Uterus (tissue), 4 donors: ENCODE data around the gene VPS11. TPM values are rescaled to one million over a fixed set of nuclear protein-coding genes. Genes with fewer than 3 reads are reported as not detected.

Source experiments
- DNase-seq, 2 donors: peaks; one replicate each; pipeline ENCODE4 v3.0.0-alpha.2; 2019 to 2020
- H3K27ac ChIP-seq, 2 donors: fragments of 200-600 bp; sonication (generic); 1 replicate in 1 of 2; 2 replicates in 1 of 2; pipeline ENCODE4 v1.5.1; 2016 to 2018
- H3K27me3 ChIP-seq, 2 donors: fragments of 200-600 bp; sonication (generic); one replicate each; pipeline ENCODE4 v1.5.1; 2018 to 2019; ENCODE audit warnings: control low read depth in 1 of 2
- H3K36me3 ChIP-seq, 2 donors: fragments of 200-600 bp; sonication (generic); one replicate each; pipeline ENCODE4 v1.5.1; 2019; ENCODE audit warnings: control low read depth in 1 of 2
- H3K4me1 ChIP-seq, 2 donors: fragments of 200-600 bp; sonication (generic); one replicate each; pipeline ENCODE4 v1.5.1; 2018 to 2019; ENCODE audit warnings: control low read depth in 1 of 2
- H3K4me3 ChIP-seq, 2 donors: fragments of 200-600 bp; sonication (generic); 1 replicate in 1 of 2; 2 replicates in 1 of 2; pipeline ENCODE4 v1.5.1; 2018 to 2019; ENCODE audit warnings: mild to moderate bottlenecking in 1 of 2
- H3K9me3 ChIP-seq, 2 donors: fragments of 200-600 bp; sonication (generic); one replicate each; pipeline ENCODE4 v1.5.1; 2019; ENCODE audit warnings: control low read depth in 1 of 2
- CTCF ChIP-seq, 4 experiments: fragments of 200-600 bp in 2 of 4; fragments of 450-650 bp in 2 of 4; sonication (generic) in 2 of 4; IDR thresholded peaks; one replicate each; pipeline ENCODE4 v1.5.1; 2016 to 2019; ENCODE audit warnings: antibody characterized with exemption in 4 of 4, mild to moderate bottlenecking in 2 of 4, moderate library complexity in 1 of 4
- POLR2A ChIP-seq, 2 donors: fragments of 450-650 bp; IDR thresholded peaks; one replicate each; pipeline ENCODE4 v1.6.1; 2016; ENCODE audit warnings: antibody characterized with exemption in 2 of 2, mild to moderate bottlenecking in 1 of 2, moderate library complexity in 1 of 2
- intact Hi-C: fragments of 100-400 bp; cut with DNase I; formaldehyde crosslinking; loops from one replicate; pipeline ENCODE4 v1.15.1; 2023; ENCODE audit warnings: low total_unique reads
- microRNA-seq: library from miRNA; unstranded; fragments of <30 nt; microRNA quantifications from one replicate; pipeline ENCODE4, GENCODE V29; 2016; ENCODE audit warnings: borderline microRNAs expressed, borderline replicate concordance
- total RNA-seq, 4 donors: library from RNA; depleted of rRNA in 3 of 4; stranded (reverse); fragments of >200 nt in 3 of 4; gene quantifications; one replicate each; pipeline versions ENCODE4 v1.1.0 to v1.2.4, GENCODE V29; 2014 to 2023
- donor health status: DM: yes; HTN: yes; CAD: no.

The VPS11 gene
- total RNA-seq, 4 donors from 2014 or later: 25.6 to 86.6 (median 36.3) TPM

DNA sequence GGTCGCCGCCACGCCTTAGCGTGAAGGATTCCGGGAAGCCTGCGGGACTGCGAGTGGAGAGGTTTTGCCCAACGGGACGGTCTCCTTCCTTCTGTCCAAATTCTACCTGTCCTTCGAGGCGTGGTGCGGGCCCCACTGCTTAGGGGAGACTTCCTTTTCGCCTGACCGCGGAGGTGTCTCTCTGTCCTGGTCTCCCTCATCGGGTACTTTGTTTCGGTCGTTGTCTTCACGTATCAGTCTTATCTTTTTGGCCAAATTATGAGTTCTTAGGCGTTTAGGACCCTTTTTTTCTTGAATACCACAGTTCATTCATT lies 54.1 kb downstream of the VPS11 start:
- Histone ChIP-seq H3K4me1 (peaks cover 0 to 10% of the 10 kb centered on the region in 2 donors), H3K27ac (peak overlapping the region; percentile 59 to 87), H3K36me3 (no peaks in the 10 kb centered on the region), H3K4me3 (peak overlapping the region; percentile 79 to 91), H3K27me3 (no peaks in the 10 kb centered on the region), H3K9me3 (no peaks in the 10 kb centered on the region)
- intact Hi-C loops: no loop called here
- no peak for TF ChIP-seq POLR2A (IDR thresholded peaks at IDR 0.05)
- no peak for DNase-seq

DNA sequence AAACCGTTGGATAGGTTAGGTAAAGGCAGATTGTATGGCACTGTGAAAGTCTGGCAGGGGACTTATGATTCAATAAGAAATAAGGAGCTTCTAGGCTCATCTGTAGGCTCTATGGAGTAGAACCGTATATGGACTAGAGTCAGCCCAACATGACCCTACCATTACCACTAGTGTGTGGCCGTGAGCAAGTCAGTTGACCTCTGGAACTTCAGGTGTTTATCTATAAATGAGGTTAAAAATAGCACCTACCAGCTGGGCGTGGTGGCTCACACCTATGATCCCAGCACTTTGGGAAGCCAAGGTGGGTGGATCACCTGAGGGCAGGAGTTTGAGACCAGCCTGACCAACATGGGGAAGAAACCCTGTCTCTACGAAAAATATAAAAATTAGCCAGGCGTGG lies 58.2 kb downstream of the VPS11 start:
- H3K27ac ChIP-seq: no peak overlapping the region
- peaks cover 0 to 10% of the 10 kb centered on the region in 2 donors for H3K4me1 ChIP-seq
- H3K36me3 ChIP-seq: no peaks in the 10 kb centered on the region
- H3K27me3 ChIP-seq: no peaks in the 10 kb centered on the region
- no peak for TF ChIP-seq CTCF (IDR thresholded peaks at IDR 0.05)
- no peak for TF ChIP-seq POLR2A (IDR thresholded peaks at IDR 0.05)
- intact Hi-C loops: no loop called here
- no peaks in the 10 kb centered on the region for H3K9me3 ChIP-seq
- no peak overlapping the region for H3K4me3 ChIP-seq
- DNase-seq: no peak

DNA sequence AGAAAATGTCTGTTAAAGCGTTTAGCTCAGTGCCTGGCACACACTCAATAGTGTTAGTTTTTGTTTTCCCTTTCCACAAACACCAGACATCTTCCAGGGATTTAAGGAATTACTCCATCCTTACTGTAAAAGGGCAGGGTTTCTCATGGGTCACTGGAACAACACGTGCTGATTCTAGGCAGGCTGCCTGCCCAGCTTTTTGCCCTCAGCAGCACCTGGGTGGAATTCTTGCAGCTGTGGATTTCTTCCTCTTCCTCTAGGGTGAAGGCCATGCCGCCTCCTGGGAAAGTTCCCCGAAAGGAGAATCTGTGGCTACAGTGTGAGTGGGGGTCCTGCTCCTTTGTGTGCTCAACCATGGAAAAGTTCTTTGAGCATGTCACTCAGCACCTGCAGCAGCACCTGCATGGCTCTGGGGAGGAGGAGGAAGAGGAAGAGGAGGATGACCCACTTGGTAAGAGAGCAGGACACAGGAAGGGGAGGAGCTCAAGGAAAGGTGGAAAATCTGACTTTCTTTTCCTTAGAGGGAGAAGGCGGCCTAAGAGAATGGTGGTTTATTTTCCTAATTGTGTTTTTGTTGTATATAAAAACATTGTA lies 59.2 kb downstream of the VPS11 start:
- no peaks in the 10 kb centered on the region for H3K36me3 ChIP-seq
- intact Hi-C loops: no loop called here
- H3K4me3 ChIP-seq: no peak overlapping the region
- H3K9me3 ChIP-seq: no peaks in the 10 kb centered on the region
- TF ChIP-seq CTCF (IDR thresholded peaks at IDR 0.05): no peak
- no peak for TF ChIP-seq POLR2A (IDR thresholded peaks at IDR 0.05)
- H3K27me3 ChIP-seq: no peaks in the 10 kb centered on the region
- peaks cover 0 to 10% of the 10 kb centered on the region in 2 donors for H3K4me1 ChIP-seq
- DNase-seq: no peak
- H3K27ac ChIP-seq: peak overlapping the region in 1 of 2 donors; percentile 18

DNA sequence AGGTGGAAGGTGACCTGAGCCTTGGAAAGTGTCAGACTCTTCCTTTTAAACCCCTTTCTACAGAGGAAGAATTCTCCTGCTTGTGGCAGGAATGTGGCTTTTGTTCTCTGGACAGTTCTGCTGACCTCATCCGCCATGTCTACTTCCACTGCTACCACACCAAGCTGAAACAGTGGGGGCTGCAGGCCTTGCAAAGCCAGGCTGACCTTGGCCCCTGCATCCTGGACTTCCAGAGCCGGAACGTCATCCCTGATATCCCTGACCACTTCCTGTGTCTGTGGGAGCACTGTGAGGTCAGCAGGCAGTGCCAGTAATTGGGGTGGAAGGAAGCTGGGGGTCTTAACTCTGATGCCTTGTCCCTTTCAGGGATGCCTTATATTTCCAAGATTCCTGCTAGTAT lies 63.0 kb downstream of the VPS11 start:
- Histone ChIP-seq H3K4me1 (no peaks in the 10 kb centered on the region), H3K27me3 (no peaks in the 10 kb centered on the region), H3K4me3 (no peak overlapping the region), H3K27ac (no peak overlapping the region), H3K36me3 (no peaks in the 10 kb centered on the region), H3K9me3 (no peaks in the 10 kb centered on the region)
- intact Hi-C loops: no loop called here
- no peak for TF ChIP-seq CTCF (IDR thresholded peaks at IDR 0.05)
- no peak for DNase-seq

Small RNAs within 50 kb of the gene (microRNA-seq; reads per million reads assigned to microRNA genes)
- gene MIR3656: not detected

Other genes starting within 250 kb of the VPS11 start
- under 1 TPM in 1 of 4 donors, not detected in 3; 0.14 TPM for gene CXCR5, start 183.9 kb upstream of the VPS11 start, total RNA-seq
- gene BCL9L, start 141.9 kb upstream of the VPS11 start, total RNA-seq: 100 to 1,000 TPM in 1 of 4 donors, 10 to 100 TPM in 1, 1 to 10 TPM in 2; 2.9 to 157 (median 13.7) TPM
- not detected for gene UPK2, start 111.5 kb upstream of the VPS11 start, total RNA-seq
- not detected for gene FOXR1, start 96.1 kb upstream of the VPS11 start, total RNA-seq
- gene CENATAC, start 69.7 kb upstream of the VPS11 start, total RNA-seq: 10 to 100 TPM; 19.5 to 88.2 (median 49.7) TPM
- gene RPS25, start 49.5 kb upstream of the VPS11 start, total RNA-seq: 1,000 to 10,000 TPM; 1,075 to 3,325 (median 1,649) TPM
- gene TRAPPC4, start 49.1 kb upstream of the VPS11 start, total RNA-seq: 10 to 100 TPM in 2 of 4 donors, 1 to 10 TPM in 2; 8.2 to 55.4 (median 28.6) TPM
- gene SLC37A4, start 36.9 kb upstream of the VPS11 start, total RNA-seq: 10 to 100 TPM in 2 of 4 donors, 1 to 10 TPM in 2; 7.4 to 18.1 (median 11.9) TPM
- gene HYOU1, start 10.6 kb upstream of the VPS11 start, total RNA-seq: 10 to 100 TPM; 10.8 to 91.4 (median 61.2) TPM
- 10 to 100 TPM in 3 of 4 donors, 1 to 10 TPM in 1; 9.5 to 19.9 (median 15.3) TPM for gene HMBS, start 17.1 kb downstream of the VPS11 start, total RNA-seq
- gene DPAGT1, start 34.0 kb downstream of the VPS11 start, total RNA-seq: 10 to 100 TPM in 2 of 4 donors, 1 to 10 TPM in 2; 2.8 to 30.6 (median 16.9) TPM
- 10 to 100 TPM in 1 of 4 donors, 1 to 10 TPM in 3; 1.8 to 14.3 (median 2.7) TPM for gene C2CD2L, start 39.5 kb downstream of the VPS11 start, total RNA-seq
- 10 to 100 TPM; 13.5 to 27.6 (median 15.4) TPM for gene HINFP, start 53.8 kb downstream of the VPS11 start, total RNA-seq
- gene ABCG4, start 81.2 kb downstream of the VPS11 start, total RNA-seq: 1 to 10 TPM in 1 of 4 donors, under 1 TPM in 1, not detected in 2; 0.55 to 2.7 TPM
- gene NLRX1, start 100.9 kb downstream of the VPS11 start, total RNA-seq: 10 to 100 TPM in 3 of 4 donors, 1 to 10 TPM in 1; 5.1 to 23.5 (median 16.8) TPM
- gene NHERF4, start 117.7 kb downstream of the VPS11 start, total RNA-seq: under 1 TPM in 2 of 4 donors, not detected in 2; under 0.01 to 0.41 TPM
- gene CBL, start 138.5 kb downstream of the VPS11 start, total RNA-seq: 10 to 100 TPM in 3 of 4 donors, 1 to 10 TPM in 1; 10.0 to 39.9 (median 13.0) TPM
- gene MCAM, start 249.3 kb downstream of the VPS11 start, total RNA-seq: 100 to 1,000 TPM; 228 to 564 (median 354) TPM